HepG2 (cell line): ENCODE data around the gene IL4I1. TPM values are rescaled to one million over a fixed set of nuclear protein-coding genes. Genes with fewer than 3 reads are reported as not detected.

Experiments used
- ARNTL ChIP-seq: sonication (generic); formaldehyde crosslinking; IDR thresholded peaks from 2 replicates; pipeline ENCODE4 v1.4.0; 2020; ENCODE audit warnings: mild to moderate bottlenecking, missing genetic modification reagents
- GATAD1 ChIP-seq: IDR thresholded peaks from 2 replicates; pipeline ENCODE4 v1.6.1; 2016; ENCODE audit warnings: missing genetic modification reagents, missing compliant biosample characterization
- PITX1 ChIP-seq: sonication (generic); formaldehyde crosslinking; IDR thresholded peaks from 2 replicates; pipeline ENCODE4 v1.5.1; 2020; ENCODE audit warnings: mild to moderate bottlenecking, missing genetic modification reagents
- POLR2AphosphoS5 ChIP-seq: IDR thresholded peaks from 2 replicates; pipeline ENCODE4 v1.6.1; 2012; ENCODE audit warnings: low read depth, low read length
- RXRA ChIP-seq: sonication (generic); formaldehyde crosslinking; IDR thresholded peaks from 2 replicates; pipeline ENCODE4 v1.5.1; 2020; ENCODE audit warnings: missing genetic modification reagents
- SIN3A ChIP-seq: IDR thresholded peaks from 2 replicates; pipeline ENCODE4 v1.6.1; 2011; ENCODE audit warnings: low read depth, mild to moderate bottlenecking, control low read depth, low read length, borderline replicate concordance
- YEATS2 ChIP-seq: sonication (generic); formaldehyde crosslinking; IDR thresholded peaks from 2 replicates; pipeline ENCODE4 v1.4.0; 2020; ENCODE audit warnings: missing genetic modification reagents, borderline replicate concordance
- ZMYM2 ChIP-seq: sonication (generic); formaldehyde crosslinking; IDR thresholded peaks from 2 replicates; pipeline ENCODE4 v1.8.0; 2022; ENCODE audit warnings: mild to moderate bottlenecking, missing genetic modification reagents
- ZNF317 ChIP-seq: sonication (generic); formaldehyde crosslinking; IDR thresholded peaks from 2 replicates; pipeline ENCODE4 v1.5.0; 2020; ENCODE audit warnings: mild to moderate bottlenecking, missing genetic modification reagents
- ZNF530 ChIP-seq: sonication (generic); formaldehyde crosslinking; IDR thresholded peaks from 2 replicates; pipeline ENCODE4 v1.5.0; 2020; ENCODE audit warnings: low read depth, mild to moderate bottlenecking, missing genetic modification reagents
- ZNF564 ChIP-seq: sonication (generic); formaldehyde crosslinking; IDR thresholded peaks from 2 replicates; pipeline ENCODE4 v1.8.1; 2023; ENCODE audit warnings: mild to moderate bottlenecking, missing genetic modification reagents
- ZNF614 ChIP-seq: IDR thresholded peaks from 2 replicates; pipeline ENCODE4 v1.6.1; 2018; ENCODE audit warnings: missing biosample characterization, missing genetic modification reagents, inconsistent platforms, borderline replicate concordance
- ZNF724P ChIP-seq: sonication (generic); formaldehyde crosslinking; IDR thresholded peaks from 2 replicates; pipeline ENCODE4 v1.8.0; 2022; ENCODE audit warnings: missing genetic modification reagents, borderline replicate concordance
- ZNF749 ChIP-seq: sonication (generic); formaldehyde crosslinking; IDR thresholded peaks from 2 replicates; pipeline ENCODE4 v1.8.0; 2022; ENCODE audit warnings: mild to moderate bottlenecking, missing genetic modification reagents, moderate library complexity, borderline replicate concordance
- polyA plus RNA-seq, 8 experiments: library from polyadenylated mRNA; depleted of rRNA in 3 of 8; stranded (reverse) in 7 of 8; unstranded in 1 of 8; fragments of >200 nt; fragmentation: Illumina TruSeq in 4 of 8; extraction: Trizol in 4 of 8; gene quantifications; 2 replicates each; pipeline versions ENCODE4 v1.2.1 to v1.2.3, GENCODE V29; 2011 to 2016; ENCODE audit warnings: low read depth in 4 of 8, missing spikeins in 1 of 8, mixed read lengths in 1 of 8; ENCODE audit not compliant: insufficient read depth in 1 of 8
- total RNA-seq, 5 experiments: library from RNA; depleted of rRNA; stranded (reverse); fragments of >200 nt; fragmentation: Illumina TruSeq; extraction: Trizol; gene quantifications; 2 replicates each; pipeline ENCODE4 v1.2.3, GENCODE V29; 2016; ENCODE audit warnings: low read depth in 1 of 5
- TF ChIP-seq, protein P1 (sequence below): sonication (generic); formaldehyde crosslinking; IDR thresholded peaks from 2 replicates; pipeline ENCODE4 v1.9.0; 2021; ENCODE audit warnings: mild to moderate bottlenecking, missing genetic modification reagents
- TF ChIP-seq, protein P2 (sequence below): conservative IDR thresholded peaks from 2 replicates; pipeline ENCODE4 v1.6.1; 2018; ENCODE audit warnings: missing genetic modification reagents
- TF ChIP-seq, protein P3 (sequence below): IDR thresholded peaks from 2 replicates; pipeline ENCODE4 v1.6.1; 2012; ENCODE audit warnings: low read length, improper control_type of control experiment

The IL4I1 gene
- total and polyA plus RNA-seq, 2 of the 13 experiments (the other 11 are each of a cell fraction or from before 2014, with no cell fraction given), result not detected

DNA sequence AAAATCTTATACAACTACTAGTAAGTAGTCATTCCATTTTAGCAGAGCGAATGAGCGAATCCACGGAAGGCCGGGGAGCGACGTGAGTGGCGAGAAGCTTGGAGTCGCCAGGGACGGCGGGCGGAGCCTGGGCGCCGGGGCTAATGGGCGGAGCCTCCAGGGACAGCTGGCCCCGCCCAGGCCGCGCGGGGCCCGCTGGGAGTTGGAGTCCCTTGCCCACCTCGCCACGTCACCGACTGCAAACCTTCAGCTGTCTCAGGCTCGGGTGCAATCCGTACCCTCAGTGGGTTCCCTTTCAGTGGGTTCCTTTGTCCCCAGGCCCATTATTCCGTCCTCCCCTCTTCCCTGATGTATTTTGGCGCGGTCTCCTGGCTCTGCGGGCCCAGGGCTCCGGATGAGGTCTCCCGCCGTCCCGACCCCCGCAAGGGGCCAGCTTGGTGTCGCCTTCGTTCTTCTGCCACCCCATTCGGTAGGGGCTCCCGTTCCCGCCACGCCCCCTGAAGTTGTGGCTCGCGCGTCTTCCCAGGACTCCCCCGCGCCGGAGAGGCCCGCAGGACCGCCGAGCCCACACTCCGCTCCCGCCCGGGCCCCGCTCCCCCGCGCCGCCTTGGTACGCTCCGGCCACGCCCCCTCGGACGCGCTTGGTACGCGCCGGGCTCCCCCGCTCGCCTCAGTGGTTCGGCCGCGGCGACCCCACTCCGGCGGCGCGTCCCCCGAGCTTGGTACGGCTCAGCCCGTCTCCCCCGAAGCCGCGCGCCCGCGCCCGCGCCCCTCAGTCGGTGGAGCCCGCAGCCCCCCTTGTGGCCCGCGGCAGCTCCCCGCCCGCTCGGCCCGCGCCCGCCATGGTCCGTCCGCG is 46.0 kb downstream of the IL4I1 start, which contains the start of gene PTOV1 (continued):
- no peak for TF ChIP-seq ZNF530 (CRISPR knock-in tag)
- TF ChIP-seq ZNF749 (CRISPR knock-in tag), result 0 out of 2 replicates have a peak, but pooled peaks have one; percentile 61
- TF ChIP-seq RXRA, result peak; percentile 54; the same call in 1 of the 2 replicates
- TF ChIP-seq, protein P1, sequence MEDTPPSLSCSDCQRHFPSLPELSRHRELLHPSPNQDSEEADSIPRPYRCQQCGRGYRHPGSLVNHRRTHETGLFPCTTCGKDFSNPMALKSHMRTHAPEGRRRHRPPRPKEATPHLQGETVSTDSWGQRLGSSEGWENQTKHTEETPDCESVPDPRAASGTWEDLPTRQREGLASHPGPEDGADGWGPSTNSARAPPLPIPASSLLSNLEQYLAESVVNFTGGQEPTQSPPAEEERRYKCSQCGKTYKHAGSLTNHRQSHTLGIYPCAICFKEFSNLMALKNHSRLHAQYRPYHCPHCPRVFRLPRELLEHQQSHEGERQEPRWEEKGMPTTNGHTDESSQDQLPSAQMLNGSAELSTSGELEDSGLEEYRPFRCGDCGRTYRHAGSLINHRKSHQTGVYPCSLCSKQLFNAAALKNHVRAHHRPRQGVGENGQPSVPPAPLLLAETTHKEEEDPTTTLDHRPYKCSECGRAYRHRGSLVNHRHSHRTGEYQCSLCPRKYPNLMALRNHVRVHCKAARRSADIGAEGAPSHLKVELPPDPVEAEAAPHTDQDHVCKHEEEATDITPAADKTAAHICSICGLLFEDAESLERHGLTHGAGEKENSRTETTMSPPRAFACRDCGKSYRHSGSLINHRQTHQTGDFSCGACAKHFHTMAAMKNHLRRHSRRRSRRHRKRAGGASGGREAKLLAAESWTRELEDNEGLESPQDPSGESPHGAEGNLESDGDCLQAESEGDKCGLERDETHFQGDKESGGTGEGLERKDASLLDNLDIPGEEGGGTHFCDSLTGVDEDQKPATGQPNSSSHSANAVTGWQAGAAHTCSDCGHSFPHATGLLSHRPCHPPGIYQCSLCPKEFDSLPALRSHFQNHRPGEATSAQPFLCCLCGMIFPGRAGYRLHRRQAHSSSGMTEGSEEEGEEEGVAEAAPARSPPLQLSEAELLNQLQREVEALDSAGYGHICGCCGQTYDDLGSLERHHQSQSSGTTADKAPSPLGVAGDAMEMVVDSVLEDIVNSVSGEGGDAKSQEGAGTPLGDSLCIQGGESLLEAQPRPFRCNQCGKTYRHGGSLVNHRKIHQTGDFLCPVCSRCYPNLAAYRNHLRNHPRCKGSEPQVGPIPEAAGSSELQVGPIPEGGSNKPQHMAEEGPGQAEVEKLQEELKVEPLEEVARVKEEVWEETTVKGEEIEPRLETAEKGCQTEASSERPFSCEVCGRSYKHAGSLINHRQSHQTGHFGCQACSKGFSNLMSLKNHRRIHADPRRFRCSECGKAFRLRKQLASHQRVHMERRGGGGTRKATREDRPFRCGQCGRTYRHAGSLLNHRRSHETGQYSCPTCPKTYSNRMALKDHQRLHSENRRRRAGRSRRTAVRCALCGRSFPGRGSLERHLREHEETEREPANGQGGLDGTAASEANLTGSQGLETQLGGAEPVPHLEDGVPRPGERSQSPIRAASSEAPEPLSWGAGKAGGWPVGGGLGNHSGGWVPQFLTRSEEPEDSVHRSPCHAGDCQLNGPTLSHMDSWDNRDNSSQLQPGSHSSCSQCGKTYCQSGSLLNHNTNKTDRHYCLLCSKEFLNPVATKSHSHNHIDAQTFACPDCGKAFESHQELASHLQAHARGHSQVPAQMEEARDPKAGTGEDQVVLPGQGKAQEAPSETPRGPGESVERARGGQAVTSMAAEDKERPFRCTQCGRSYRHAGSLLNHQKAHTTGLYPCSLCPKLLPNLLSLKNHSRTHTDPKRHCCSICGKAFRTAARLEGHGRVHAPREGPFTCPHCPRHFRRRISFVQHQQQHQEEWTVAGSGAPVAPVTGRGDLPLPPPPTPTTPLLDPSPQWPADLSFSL (CRISPR knock-in tag), result no peak
- TF ChIP-seq PITX1 (CRISPR knock-in tag), result peak; percentile 57; the same call in 1 of the 2 replicates
- TF ChIP-seq ZMYM2 (CRISPR knock-in tag), result no peak
- peak; percentile 78 for TF ChIP-seq GATAD1
- TF ChIP-seq ZNF564 (CRISPR knock-in tag), result 0 out of 2 replicates have a peak, but pooled peaks have one; percentile 45
- TF ChIP-seq, protein P2, sequence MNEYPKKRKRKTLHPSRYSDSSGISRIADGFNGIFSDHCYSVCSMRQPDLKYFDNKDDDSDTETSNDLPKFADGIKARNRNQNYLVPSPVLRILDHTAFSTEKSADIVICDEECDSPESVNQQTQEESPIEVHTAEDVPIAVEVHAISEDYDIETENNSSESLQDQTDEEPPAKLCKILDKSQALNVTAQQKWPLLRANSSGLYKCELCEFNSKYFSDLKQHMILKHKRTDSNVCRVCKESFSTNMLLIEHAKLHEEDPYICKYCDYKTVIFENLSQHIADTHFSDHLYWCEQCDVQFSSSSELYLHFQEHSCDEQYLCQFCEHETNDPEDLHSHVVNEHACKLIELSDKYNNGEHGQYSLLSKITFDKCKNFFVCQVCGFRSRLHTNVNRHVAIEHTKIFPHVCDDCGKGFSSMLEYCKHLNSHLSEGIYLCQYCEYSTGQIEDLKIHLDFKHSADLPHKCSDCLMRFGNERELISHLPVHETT, result peak; percentile 70
- TF ChIP-seq SIN3A, result no peak; the same call in 1 of the 2 replicates
- no peak; the same call in 1 of the 2 replicates for TF ChIP-seq ZNF614 (CRISPR knock-in tag)
- 0 out of 2 replicates have a peak, but pooled peaks have one; percentile 33 for TF ChIP-seq ZNF317 (CRISPR knock-in tag)
- TF ChIP-seq ARNTL (CRISPR knock-in tag), result no peak
- peak; percentile 58; the same call in 1 of the 2 replicates for TF ChIP-seq YEATS2 (CRISPR knock-in tag)
- no peak for TF ChIP-seq ZNF724P (CRISPR knock-in tag)
- TF ChIP-seq, protein P3, sequence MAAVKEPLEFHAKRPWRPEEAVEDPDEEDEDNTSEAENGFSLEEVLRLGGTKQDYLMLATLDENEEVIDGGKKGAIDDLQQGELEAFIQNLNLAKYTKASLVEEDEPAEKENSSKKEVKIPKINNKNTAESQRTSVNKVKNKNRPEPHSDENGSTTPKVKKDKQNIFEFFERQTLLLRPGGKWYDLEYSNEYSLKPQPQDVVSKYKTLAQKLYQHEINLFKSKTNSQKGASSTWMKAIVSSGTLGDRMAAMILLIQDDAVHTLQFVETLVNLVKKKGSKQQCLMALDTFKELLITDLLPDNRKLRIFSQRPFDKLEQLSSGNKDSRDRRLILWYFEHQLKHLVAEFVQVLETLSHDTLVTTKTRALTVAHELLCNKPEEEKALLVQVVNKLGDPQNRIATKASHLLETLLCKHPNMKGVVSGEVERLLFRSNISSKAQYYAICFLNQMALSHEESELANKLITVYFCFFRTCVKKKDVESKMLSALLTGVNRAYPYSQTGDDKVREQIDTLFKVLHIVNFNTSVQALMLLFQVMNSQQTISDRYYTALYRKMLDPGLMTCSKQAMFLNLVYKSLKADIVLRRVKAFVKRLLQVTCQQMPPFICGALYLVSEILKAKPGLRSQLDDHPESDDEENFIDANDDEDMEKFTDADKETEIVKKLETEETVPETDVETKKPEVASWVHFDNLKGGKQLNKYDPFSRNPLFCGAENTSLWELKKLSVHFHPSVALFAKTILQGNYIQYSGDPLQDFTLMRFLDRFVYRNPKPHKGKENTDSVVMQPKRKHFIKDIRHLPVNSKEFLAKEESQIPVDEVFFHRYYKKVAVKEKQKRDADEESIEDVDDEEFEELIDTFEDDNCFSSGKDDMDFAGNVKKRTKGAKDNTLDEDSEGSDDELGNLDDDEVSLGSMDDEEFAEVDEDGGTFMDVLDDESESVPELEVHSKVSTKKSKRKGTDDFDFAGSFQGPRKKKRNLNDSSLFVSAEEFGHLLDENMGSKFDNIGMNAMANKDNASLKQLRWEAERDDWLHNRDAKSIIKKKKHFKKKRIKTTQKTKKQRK, result no peak
- peak; percentile 77 for TF ChIP-seq POLR2AphosphoS5
